ENCODE measurements around the gene NR2C2.

The NR2C2 gene

DNA sequence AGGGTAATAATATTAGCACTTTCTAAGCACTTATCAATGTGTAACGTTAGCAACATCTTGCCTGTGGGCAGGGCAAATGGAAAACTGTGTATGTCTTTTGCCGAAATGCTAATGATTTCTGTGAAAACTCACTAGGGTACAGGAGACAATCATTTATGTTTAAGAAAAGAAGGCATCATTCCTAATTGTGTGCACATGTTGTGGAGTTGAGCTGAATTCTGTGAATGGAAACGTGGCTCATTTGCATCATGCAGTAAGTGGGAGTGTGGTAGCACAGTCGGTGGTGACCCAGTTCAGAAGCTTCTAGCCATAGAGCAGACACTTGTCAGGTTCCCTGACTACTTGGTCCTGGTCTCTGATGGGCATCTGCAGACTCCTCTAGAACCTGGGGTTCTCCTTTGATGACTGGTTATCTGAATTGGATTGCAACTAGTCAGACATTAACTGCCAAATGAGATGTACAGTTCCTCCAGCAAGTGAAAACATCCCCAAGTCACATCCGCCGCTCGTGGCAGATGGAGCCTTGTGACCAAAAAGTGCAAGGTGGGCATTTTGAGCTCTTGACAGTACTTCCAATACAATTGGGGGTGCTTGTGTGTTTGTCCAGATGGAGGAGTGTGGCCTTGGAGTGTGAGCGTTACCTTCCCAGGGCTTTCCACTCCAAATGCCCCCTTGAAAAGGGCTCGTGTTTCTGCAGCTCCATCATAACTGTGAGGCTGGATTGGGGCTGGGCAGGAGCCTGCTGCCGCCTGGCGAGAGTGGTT is 96.2 kb downstream of the NR2C2 start:
- Histone ChIP-seq H3K4me1 (ENCODE audit: control insufficient read depth, insufficient read depth, low read length) (no peaks in the 10 kb centered on the region), H3K4me3 (ENCODE audit: low read length) (no peak overlapping the region), H3K27me3 (ENCODE audit: control insufficient read depth, insufficient read depth, low read length) (no peaks in the 10 kb centered on the region), H3K9ac (ENCODE audit: low read length) (no peak overlapping the region), H3K9me3 (ENCODE audit: control insufficient read depth, low read length) (no peaks in the 10 kb centered on the region), H3K36me3 (ENCODE audit: control insufficient read depth, insufficient read depth, low read length) (peaks cover 5% of the 10 kb centered on the region)

DNA sequence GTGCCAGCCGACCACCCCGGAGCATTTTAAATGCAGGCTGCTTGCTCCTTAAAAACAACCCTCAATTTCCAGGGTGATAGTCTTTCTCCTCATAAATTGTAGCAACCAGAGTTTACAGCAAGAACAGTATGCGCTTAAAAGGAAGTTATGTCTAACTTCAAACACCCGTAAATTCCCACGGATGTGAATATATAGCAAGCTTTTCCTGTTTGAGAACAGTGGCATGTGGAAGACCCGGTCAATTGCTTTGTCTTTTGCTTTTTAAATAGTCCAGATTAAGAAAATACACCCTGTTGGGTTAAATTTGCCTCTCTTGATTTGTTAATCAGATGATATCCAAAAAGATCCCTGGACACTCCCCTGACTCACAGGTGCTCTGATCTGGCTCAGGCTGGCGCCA is 96.9 kb downstream of the NR2C2 start:
- H3K4me3 ChIP-seq (ENCODE audit: low read length): no peak overlapping the region
- no peaks in the 10 kb centered on the region for H3K9me3 ChIP-seq (ENCODE audit: control insufficient read depth, low read length)
- no peaks in the 10 kb centered on the region for H3K27me3 ChIP-seq (ENCODE audit: control insufficient read depth, insufficient read depth, low read length)
- H3K36me3 ChIP-seq (ENCODE audit: control insufficient read depth, insufficient read depth, low read length): peaks cover 6% of the 10 kb centered on the region
- no peak overlapping the region for H3K9ac ChIP-seq (ENCODE audit: low read length)
- H3K4me1 ChIP-seq (ENCODE audit: control insufficient read depth, insufficient read depth, low read length): no peaks in the 10 kb centered on the region

DNA sequence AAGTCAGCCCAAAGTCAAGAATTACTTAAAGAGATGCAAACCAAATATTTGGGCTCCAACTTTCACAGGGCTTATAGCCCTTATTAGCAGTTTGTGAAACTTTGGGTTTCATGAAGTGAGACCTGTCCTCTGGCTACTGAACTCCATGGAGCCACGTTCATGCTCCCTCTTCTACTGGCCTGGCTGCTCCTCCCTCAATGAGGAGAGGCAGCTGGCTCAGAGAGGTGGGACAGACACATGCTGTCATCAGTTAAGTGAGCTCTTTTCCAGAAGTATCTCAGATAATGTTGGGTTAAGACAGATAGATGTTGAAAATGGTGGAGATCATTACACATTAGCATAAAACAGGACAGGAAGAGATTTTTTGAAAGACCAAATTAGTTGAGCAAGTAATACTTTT is 98.3 kb downstream of the NR2C2 start:
- no peak overlapping the region for H3K4me3 ChIP-seq (ENCODE audit: low read length)
- H3K36me3 ChIP-seq (ENCODE audit: control insufficient read depth, insufficient read depth, low read length): peaks cover 10% of the 10 kb centered on the region
- no peak overlapping the region for H3K9ac ChIP-seq (ENCODE audit: low read length)
- no peaks in the 10 kb centered on the region for H3K27me3 ChIP-seq (ENCODE audit: control insufficient read depth, insufficient read depth, low read length)
- H3K4me1 ChIP-seq (ENCODE audit: control insufficient read depth, insufficient read depth, low read length): no peaks in the 10 kb centered on the region
- no peaks in the 10 kb centered on the region for H3K9me3 ChIP-seq (ENCODE audit: control insufficient read depth, low read length)

DNA sequence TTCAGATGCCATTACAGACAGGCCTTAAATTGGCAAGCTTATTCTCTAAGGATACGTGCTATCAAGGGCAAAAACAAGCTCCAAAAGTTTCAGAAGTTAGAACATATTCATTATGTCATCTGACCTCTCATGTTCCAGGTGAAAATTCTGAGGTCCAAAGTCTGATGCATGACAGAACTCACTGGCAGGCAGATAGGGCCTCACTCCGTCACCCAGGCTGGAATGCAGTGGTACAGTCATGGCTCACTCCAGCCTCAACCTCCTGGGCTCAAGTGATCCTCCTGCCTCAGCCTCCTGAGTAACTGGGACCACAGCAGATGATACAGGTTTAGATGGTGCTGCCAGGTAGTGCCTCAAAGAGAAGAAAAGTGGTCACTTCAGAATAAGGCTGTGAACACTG is 102.2 kb downstream of the NR2C2 start:
- Histone ChIP-seq H3K9me3 (ENCODE audit: control insufficient read depth, low read length) (no peaks in the 10 kb centered on the region), H3K9ac (ENCODE audit: low read length) (no peak overlapping the region), H3K4me3 (ENCODE audit: low read length) (no peak overlapping the region), H3K36me3 (ENCODE audit: control insufficient read depth, insufficient read depth, low read length) (peaks cover 15% of the 10 kb centered on the region), H3K4me1 (ENCODE audit: control insufficient read depth, insufficient read depth, low read length) (peaks cover 6% of the 10 kb centered on the region), H3K27me3 (ENCODE audit: control insufficient read depth, insufficient read depth, low read length) (no peaks in the 10 kb centered on the region)

DNA sequence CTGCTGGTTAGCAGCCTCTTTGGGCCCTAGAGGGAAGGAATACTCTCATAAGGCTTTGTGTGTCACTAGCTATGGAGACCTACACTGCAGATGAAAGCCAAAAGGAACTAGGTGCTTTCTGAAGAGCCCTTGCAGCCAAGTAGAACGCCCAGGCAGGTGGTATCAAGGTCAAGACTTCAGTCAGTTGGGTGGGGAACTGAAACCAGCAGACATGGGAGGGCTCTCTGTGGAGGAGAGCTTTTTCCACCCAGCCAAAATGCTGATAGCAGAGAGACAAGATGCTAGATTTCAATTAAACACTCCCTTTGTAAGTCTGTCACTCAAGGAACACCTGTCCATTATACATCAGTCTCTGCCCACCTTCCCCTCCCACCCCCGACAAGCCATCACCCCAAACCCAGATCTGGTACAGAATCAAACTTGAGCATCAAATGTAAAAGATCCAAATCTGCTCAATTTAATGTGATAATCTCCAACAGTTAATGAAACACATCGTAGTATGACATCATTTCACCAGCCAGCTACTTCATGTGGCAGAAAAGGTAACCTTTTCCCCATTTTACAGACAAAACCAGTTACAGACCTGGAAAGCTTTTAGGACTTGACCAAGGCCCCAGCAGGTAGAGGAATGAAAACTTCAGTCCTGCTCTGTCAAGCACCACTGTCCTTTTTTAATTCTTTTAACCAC is 103.2 kb downstream of the NR2C2 start:
- H3K9me3 ChIP-seq (ENCODE audit: control insufficient read depth, low read length): no peaks in the 10 kb centered on the region
- H3K4me3 ChIP-seq (ENCODE audit: low read length): no peak overlapping the region
- H3K9ac ChIP-seq (ENCODE audit: low read length): no peak overlapping the region
- peaks cover 15% of the 10 kb centered on the region for H3K36me3 ChIP-seq (ENCODE audit: control insufficient read depth, insufficient read depth, low read length)
- no peaks in the 10 kb centered on the region for H3K27me3 ChIP-seq (ENCODE audit: control insufficient read depth, insufficient read depth, low read length)
- peaks cover 6% of the 10 kb centered on the region for H3K4me1 ChIP-seq (ENCODE audit: control insufficient read depth, insufficient read depth, low read length)

DNA sequence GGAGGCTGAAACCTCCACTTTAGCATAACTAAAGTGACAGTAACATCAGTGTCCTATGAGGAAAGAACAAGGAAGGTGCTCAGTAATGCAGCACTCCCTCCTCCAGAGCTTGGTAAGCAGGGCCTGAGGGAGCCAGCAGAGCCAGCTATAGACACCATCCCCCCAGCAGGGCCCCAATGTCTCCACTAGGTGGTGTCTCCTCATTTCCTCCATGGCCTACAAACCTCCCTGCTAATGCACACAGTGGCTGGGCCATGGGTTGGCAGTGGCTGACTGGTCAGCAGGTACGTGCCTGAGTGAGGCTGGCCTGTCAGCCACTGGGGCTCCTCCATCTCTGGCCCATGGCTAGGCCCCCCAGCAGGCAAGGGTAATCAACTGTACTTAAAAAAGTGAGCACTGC is 104.1 kb downstream of the NR2C2 start:
- Histone ChIP-seq H3K9ac (ENCODE audit: low read length) (no peak overlapping the region), H3K4me1 (ENCODE audit: control insufficient read depth, insufficient read depth, low read length) (peaks cover 6% of the 10 kb centered on the region), H3K27me3 (ENCODE audit: control insufficient read depth, insufficient read depth, low read length) (no peaks in the 10 kb centered on the region), H3K36me3 (ENCODE audit: control insufficient read depth, insufficient read depth, low read length) (peaks cover 15% of the 10 kb centered on the region), H3K4me3 (ENCODE audit: low read length) (no peak overlapping the region), H3K9me3 (ENCODE audit: control insufficient read depth, low read length) (no peaks in the 10 kb centered on the region)

DNA sequence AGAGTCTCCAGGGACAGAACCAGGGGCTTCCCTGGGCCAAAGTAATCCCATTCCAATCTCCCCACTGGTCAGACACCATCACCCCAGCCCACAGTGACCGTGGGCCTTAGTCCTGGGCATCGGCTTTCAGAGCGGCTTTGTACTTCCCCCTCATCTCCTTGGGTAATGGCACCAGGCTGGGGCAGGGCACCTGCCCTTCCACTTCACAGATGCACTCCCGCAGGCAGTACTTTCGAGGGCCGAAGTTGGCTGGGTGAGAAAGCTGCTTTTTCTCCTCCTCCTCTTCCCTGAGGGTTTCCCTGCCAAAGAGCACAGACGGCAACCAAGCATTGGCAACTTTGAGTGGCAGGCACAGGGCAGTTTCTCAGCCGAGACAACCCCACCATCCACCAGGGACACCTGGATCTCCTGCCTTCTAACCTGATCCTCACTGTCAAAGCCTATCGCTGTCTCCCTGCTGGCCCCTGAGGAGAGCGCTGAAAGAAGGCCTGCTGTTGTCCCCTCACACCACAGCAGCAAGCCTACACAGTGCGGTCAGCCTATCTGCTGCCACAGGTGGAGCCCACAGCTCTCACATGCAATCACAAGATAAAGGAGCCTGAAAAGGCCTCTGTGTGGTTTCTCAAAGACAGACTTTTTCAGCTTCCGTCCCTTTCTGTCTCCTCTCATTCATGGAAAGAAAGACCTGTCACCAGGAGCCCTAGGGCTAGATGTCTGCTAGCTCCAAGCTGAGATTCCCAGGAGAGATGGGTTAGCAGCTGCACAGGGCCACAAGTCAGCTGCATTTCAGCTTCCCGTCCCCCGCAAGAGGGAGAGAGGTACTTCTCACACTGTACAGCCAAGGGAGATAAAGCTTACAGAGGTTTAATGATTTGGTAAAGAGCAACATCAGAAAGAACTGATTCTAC is 105.2 kb downstream of the NR2C2 start:
- Histone ChIP-seq H3K9me3 (ENCODE audit: control insufficient read depth, low read length) (no peaks in the 10 kb centered on the region), H3K4me3 (ENCODE audit: low read length) (no peak overlapping the region), H3K4me1 (ENCODE audit: control insufficient read depth, insufficient read depth, low read length) (peaks cover 6% of the 10 kb centered on the region), H3K27me3 (ENCODE audit: control insufficient read depth, insufficient read depth, low read length) (no peaks in the 10 kb centered on the region), H3K9ac (ENCODE audit: low read length) (no peak overlapping the region), H3K36me3 (ENCODE audit: control insufficient read depth, insufficient read depth, low read length) (peaks cover 15% of the 10 kb centered on the region)

DNA sequence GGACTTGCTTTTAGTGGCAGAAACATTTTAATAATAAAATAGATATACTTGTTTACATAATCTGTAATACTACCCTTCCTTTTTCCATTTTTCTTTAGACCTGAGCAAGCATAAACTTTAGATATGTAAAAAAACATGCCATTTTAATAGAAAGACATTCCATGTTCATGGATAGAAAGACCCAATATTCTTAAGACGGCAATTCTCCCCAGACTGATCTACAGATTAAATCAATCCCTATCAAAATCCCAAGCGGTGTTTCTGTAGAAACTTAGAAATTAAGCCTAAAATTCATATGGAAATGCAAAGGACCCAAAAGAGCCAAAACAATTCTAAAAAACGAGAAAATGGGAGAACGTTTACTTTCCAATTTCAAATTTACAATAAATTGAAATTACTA is 106.2 kb downstream of the NR2C2 start:
- peaks cover 15% of the 10 kb centered on the region for H3K36me3 ChIP-seq (ENCODE audit: control insufficient read depth, insufficient read depth, low read length)

DNA sequence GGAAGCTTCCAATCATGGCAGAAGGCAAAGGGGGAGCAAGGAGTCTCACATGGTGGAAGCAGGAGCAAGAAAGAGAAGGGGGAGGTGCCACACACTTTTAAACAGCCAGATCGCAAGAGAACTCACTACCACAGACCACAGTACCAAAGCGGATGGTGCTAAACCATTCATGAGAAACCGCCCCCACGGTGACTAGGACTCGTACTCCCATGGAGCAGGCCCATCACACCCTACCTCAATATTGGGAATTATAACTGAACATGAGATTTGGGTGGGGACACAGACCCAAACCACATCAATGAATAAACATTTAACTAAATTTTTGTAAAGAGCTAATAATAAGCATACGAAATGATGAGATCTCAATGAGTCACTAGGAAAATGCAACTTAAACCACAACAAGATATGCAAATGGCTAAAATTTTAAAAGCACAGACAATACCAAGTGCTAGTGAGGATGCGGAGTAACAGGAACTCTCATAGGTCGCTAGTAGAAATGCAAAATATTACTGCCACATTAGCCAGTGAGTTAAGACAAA is 107.7 kb downstream of the NR2C2 start:
- Histone ChIP-seq H3K4me3 (ENCODE audit: low read length) (no peak overlapping the region), H3K9ac (ENCODE audit: low read length) (no peak overlapping the region), H3K9me3 (ENCODE audit: control insufficient read depth, low read length) (no peaks in the 10 kb centered on the region), H3K27me3 (ENCODE audit: control insufficient read depth, insufficient read depth, low read length) (no peaks in the 10 kb centered on the region), H3K4me1 (ENCODE audit: control insufficient read depth, insufficient read depth, low read length) (peaks cover 6% of the 10 kb centered on the region), H3K36me3 (ENCODE audit: control insufficient read depth, insufficient read depth, low read length) (peaks cover 10% of the 10 kb centered on the region)

More for the DNA sequence above, 106.2 kb downstream of the NR2C2 start:
- Histone ChIP-seq H3K9ac (ENCODE audit: low read length) (no peak overlapping the region), H3K4me1 (ENCODE audit: control insufficient read depth, insufficient read depth, low read length) (peaks cover 6% of the 10 kb centered on the region), H3K27me3 (ENCODE audit: control insufficient read depth, insufficient read depth, low read length) (no peaks in the 10 kb centered on the region), H3K4me3 (ENCODE audit: low read length) (no peak overlapping the region), H3K9me3 (ENCODE audit: control insufficient read depth, low read length) (no peaks in the 10 kb centered on the region)

DNA sequence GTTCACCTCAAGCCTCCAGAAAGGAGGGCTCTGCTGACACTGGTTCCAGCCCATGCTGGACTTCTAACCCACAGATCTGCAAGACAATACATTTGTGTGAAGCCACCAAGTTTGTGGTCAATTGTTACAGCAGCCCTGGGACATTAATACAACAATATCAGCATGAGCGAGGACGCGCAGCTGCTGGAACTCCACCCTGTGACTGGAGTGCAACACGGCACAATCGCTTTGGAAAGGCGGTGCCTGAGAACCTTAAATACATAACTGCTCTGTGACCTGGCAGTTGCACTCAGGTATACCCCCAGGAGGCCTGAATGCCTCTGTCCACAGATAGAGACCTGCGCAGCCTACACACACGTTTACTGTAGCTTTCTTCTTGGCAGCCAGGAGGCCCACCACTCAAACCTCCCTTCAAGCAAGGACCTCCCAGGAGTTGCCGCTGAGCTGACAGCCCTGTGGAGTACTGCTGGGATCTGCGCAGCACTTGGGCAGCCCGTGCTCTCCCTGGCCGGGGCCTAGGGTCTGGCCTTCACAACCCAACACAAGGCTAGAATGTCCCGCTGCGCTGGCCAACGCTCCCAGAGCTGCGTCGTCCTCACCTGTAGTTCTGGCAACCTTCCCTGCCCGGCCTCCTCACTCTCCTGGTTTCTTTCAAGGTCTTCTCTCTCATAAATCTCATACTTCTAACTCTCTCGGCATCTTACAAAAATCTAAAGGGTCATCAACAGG is 109.5 kb downstream of the NR2C2 start:
- Histone ChIP-seq H3K36me3 (ENCODE audit: control insufficient read depth, insufficient read depth, low read length) (peaks cover 7% of the 10 kb centered on the region), H3K4me3 (ENCODE audit: low read length) (no peak overlapping the region), H3K27me3 (ENCODE audit: control insufficient read depth, insufficient read depth, low read length) (no peaks in the 10 kb centered on the region), H3K4me1 (ENCODE audit: control insufficient read depth, insufficient read depth, low read length) (peaks cover 3% of the 10 kb centered on the region), H3K9ac (ENCODE audit: low read length) (no peak overlapping the region), H3K9me3 (ENCODE audit: control insufficient read depth, low read length) (no peaks in the 10 kb centered on the region)

DNA sequence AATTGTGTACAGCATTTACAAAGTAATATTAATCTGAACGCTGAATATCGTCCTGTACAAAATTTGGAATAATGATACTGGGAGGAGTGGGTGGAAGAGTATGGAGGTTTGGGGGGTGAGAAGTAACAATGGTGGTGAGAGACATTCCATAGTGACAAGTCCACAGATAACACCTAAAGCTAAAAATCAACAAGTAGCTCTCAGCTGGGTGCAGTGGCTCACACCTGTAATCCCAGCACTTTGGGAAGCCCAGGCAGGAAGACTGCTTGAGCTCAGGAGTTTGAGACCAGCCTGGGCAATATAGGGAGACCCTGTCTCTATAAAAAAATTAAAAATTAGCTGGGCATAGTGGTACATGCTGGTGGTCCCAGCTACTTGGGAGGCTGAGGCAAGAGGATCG is 112.6 kb downstream of the NR2C2 start:
- no peaks in the 10 kb centered on the region for H3K36me3 ChIP-seq (ENCODE audit: control insufficient read depth, insufficient read depth, low read length)
- H3K9ac ChIP-seq (ENCODE audit: low read length): no peak overlapping the region
- no peak overlapping the region for H3K4me3 ChIP-seq (ENCODE audit: low read length)

More for the DNA sequence above, 112.6 kb downstream of the NR2C2 start:
- Histone ChIP-seq H3K9me3 (ENCODE audit: control insufficient read depth, low read length) (no peaks in the 10 kb centered on the region), H3K27me3 (ENCODE audit: control insufficient read depth, insufficient read depth, low read length) (no peaks in the 10 kb centered on the region), H3K4me1 (ENCODE audit: control insufficient read depth, insufficient read depth, low read length) (peaks cover 15% of the 10 kb centered on the region)
